ENCODE data around the gene JOSD2.
"Not testable (repeated sequence)": the region's sequence is repeated elsewhere in the genome, so short reads cannot be mapped to it uniquely, and the experiment has no call there.

Gene JOSD2

GRCh38 chr19:50478901-50479715 is 31.9 kb downstream of the JOSD2 start:
- no peak for DNase-seq (ENCODE audit: low read depth in 2 of 3, low spot score in 2 of 3)

GRCh38 chr19:50477751-50478515 is 33.1 kb downstream of the JOSD2 start:
- no peak for DNase-seq (ENCODE audit: low read depth in 2 of 3, low spot score in 2 of 3)

- no peak for DNase-seq (ENCODE audit: low read depth in 2 of 3, low spot score in 2 of 3)
These were observed 34.1 kb downstream of the JOSD2 start for GRCh38 chr19:50476907-50477238.

GRCh38 chr19:50476224-50476906 is 34.6 kb downstream of the JOSD2 start, which contains the start of the genes EMC10 and GARIN5A:
Gene EMC10, plus strand, starts transcription at chr19:50476507. Its CDS starts 38 bp downstream, at chr19:50476545.
Gene GARIN5A, minus strand, starts transcription at chr19:50476848. Its CDS starts 460 bp downstream, at chr19:50476388.
- peak; percentile 82 to 93 (median 93) for DNase-seq (ENCODE audit: low read depth in 2 of 3, low spot score in 2 of 3)

GRCh38 chr19:50475736-50476223 is 35.2 kb downstream of the JOSD2 start:
- DNase-seq (ENCODE audit: low read depth in 2 of 3, low spot score in 2 of 3), result no peak

- DNase-seq (ENCODE audit: low read depth in 2 of 3, low spot score in 2 of 3), result no peak
These were observed 35.9 kb downstream of the JOSD2 start for GRCh38 chr19:50475101-50475568.

GRCh38 chr19:50473336-50473735 is 37.7 kb downstream of the JOSD2 start:
- not testable (repeated sequence) for DNase-seq (ENCODE audit: low read depth in 2 of 3, low spot score in 2 of 3)

GRCh38 chr19:50468818-50469217 is 42.2 kb downstream of the JOSD2 start:
- no peak for DNase-seq (ENCODE audit: low read depth in 2 of 3, low spot score in 2 of 3)

- no peak for DNase-seq (ENCODE audit: low read depth in 2 of 3, low spot score in 2 of 3)
These were observed 43.4 kb downstream of the JOSD2 start for GRCh38 chr19:50467566-50467965.

- DNase-seq (ENCODE audit: low read depth in 2 of 3, low spot score in 2 of 3), result no peak
These were observed 44.3 kb downstream of the JOSD2 start for GRCh38 chr19:50466706-50467039.

GRCh38 chr19:50465986-50466705 is 44.8 kb downstream of the JOSD2 start:
- no peak for DNase-seq (ENCODE audit: low read depth in 2 of 3, low spot score in 2 of 3)

- no peak for DNase-seq (ENCODE audit: low read depth in 2 of 3, low spot score in 2 of 3)
These were observed 46.0 kb downstream of the JOSD2 start for GRCh38 chr19:50465000-50465399.

- no peak for DNase-seq (ENCODE audit: low read depth in 2 of 3, low spot score in 2 of 3)
These were observed 46.6 kb downstream of the JOSD2 start for GRCh38 chr19:50464348-50464747.

- no peak for DNase-seq (ENCODE audit: low read depth in 2 of 3, low spot score in 2 of 3)
These were observed 48.0 kb downstream of the JOSD2 start for GRCh38 chr19:50462970-50463369.

GRCh38 chr19:50461066-50461875 is 49.7 kb downstream of the JOSD2 start:
- DNase-seq (ENCODE audit: low read depth in 2 of 3, low spot score in 2 of 3), result peak; percentile 23 to 43 (median 38)

GRCh38 chr19:50460161-50460765 is 50.7 kb downstream of the JOSD2 start:
- no peak for DNase-seq (ENCODE audit: low read depth in 2 of 3, low spot score in 2 of 3)

GRCh38 chr19:50459638-50460037 is 51.4 kb downstream of the JOSD2 start:
- no peak for DNase-seq (ENCODE audit: low read depth in 2 of 3, low spot score in 2 of 3)

GRCh38 chr19:50459067-50459456 is 51.9 kb downstream of the JOSD2 start:
- no peak for DNase-seq (ENCODE audit: low read depth in 2 of 3, low spot score in 2 of 3)

- no peak for DNase-seq (ENCODE audit: low read depth in 2 of 3, low spot score in 2 of 3)
These were observed 52.5 kb downstream of the JOSD2 start for GRCh38 chr19:50458396-50459066.
